K562 (cell line): Measurements from ENCODE around the gene SH3BP5L. TPM values are rescaled to one million over a fixed set of nuclear protein-coding genes. Genes with fewer than 3 reads are reported as not detected.

Source experiments
- ARID2 ChIP-seq: fragments of 450-650 bp; IDR thresholded peaks from 2 replicates; pipeline ENCODE4 v1.6.1; 2017; ENCODE audit warnings: antibody characterized with exemption, mild to moderate bottlenecking
- ARID4B ChIP-seq: sonication (generic); formaldehyde crosslinking; IDR thresholded peaks from 2 replicates; pipeline ENCODE4 v1.8.0; 2022; ENCODE audit warnings: mild to moderate bottlenecking, missing genetic modification reagents
- ATF1 ChIP-seq, 2 experiments: fragments of 450-650 bp in 1 of 2; IDR thresholded peaks; 2 replicates each; pipeline ENCODE4 v1.6.1; 2016; ENCODE audit warnings: missing compliant biosample characterization in 1 of 2, missing genetic modification characterization in 1 of 2
- FOXO4 ChIP-seq: fragments of 450-650 bp; formaldehyde crosslinking; IDR thresholded peaks from 2 replicates; pipeline ENCODE4 v1.4.0; 2020; ENCODE audit warnings: mild to moderate bottlenecking, moderate library complexity
- HNRNPL ChIP-seq: fragments of 200-400 bp; formaldehyde crosslinking; IDR thresholded peaks from 2 replicates; pipeline ENCODE4 v1.6.1; 2017; ENCODE audit warnings: low read depth, mild to moderate bottlenecking, low read length
- L3MBTL2 ChIP-seq: fragments of 450-650 bp; IDR thresholded peaks from 2 replicates; pipeline ENCODE4 v1.6.1; 2016; ENCODE audit warnings: mild to moderate bottlenecking, moderate library complexity
- POLR2H ChIP-seq: IDR thresholded peaks from 2 replicates; pipeline ENCODE4 v1.6.1; 2016; ENCODE audit warnings: missing genetic modification characterization, low read depth, mild to moderate bottlenecking, control low read depth, missing compliant biosample characterization, moderate library complexity
- POU5F1 ChIP-seq: fragments of 150-350 bp; IDR thresholded peaks from 2 replicates; pipeline ENCODE4 v1.6.1; 2014; ENCODE audit warnings: borderline replicate concordance, low read length, low read depth, mild to moderate bottlenecking; ENCODE audit not compliant: partially characterized antibody
- TOE1 ChIP-seq, 2 experiments: fragments of 450-650 bp in 1 of 2; sonication (generic) in 1 of 2; formaldehyde crosslinking in 1 of 2; IDR thresholded peaks; 2 replicates each; pipeline versions ENCODE4 v1.7.1 to v1.8.0; 2016 to 2022; ENCODE audit warnings: borderline replicate concordance in 2 of 2, mild to moderate bottlenecking in 2 of 2, antibody characterized with exemption in 1 of 2, inconsistent platforms in 1 of 2, low read depth in 1 of 2, missing genetic modification reagents in 1 of 2, moderate library complexity in 1 of 2
- polyA plus RNA-seq, 8 experiments: library from polyadenylated mRNA; depleted of rRNA in 4 of 8; stranded (reverse) in 5 of 8; unstranded in 3 of 8; fragments of >200 nt; fragmentation: Nextera tagmentation in 2 of 8; fragmentation: Illumina TruSeq in 1 of 8; extraction: Ambion mirVana in 2 of 8; extraction: Trizol in 1 of 8; gene quantifications; 2 replicates each; pipeline versions ENCODE4 v1.2.1 to v1.2.3, GENCODE V29; 2011 to 2014; ENCODE audit warnings: inconsistent platforms in 1 of 8, missing spikeins in 1 of 8
- total RNA-seq, 7 experiments: library from RNA; depleted of rRNA in 6 of 7; stranded (reverse); fragments of >200 nt in 6 of 7; fragmentation: Illumina TruSeq in 2 of 7; extraction: Trizol in 2 of 7; gene quantifications; 2 replicates each; pipeline versions ENCODE4 v1.2.1 to v1.2.3, GENCODE V29; 2011 to 2021; ENCODE audit warnings: low replicate concordance in 1 of 7
- TF ChIP-seq, protein P1 (sequence below): fragments of 250-450 bp; sonication (Bioruptor Pico); IDR thresholded peaks from 2 replicates; pipeline ENCODE4 v1.8.0; 2022; ENCODE audit warnings: moderate library complexity, mild to moderate bottlenecking, inconsistent platforms
- TF ChIP-seq, protein P2 (sequence below), 2 experiments: fragments of 450-650 bp in 1 of 2; IDR thresholded peaks; 2 replicates each; pipeline ENCODE4 v1.6.1; 2011 to 2017; ENCODE audit warnings: low read depth in 2 of 2, antibody characterized with exemption in 1 of 2, borderline replicate concordance in 1 of 2, low read length in 1 of 2, mild to moderate bottlenecking in 1 of 2, mixed read lengths in 1 of 2; ENCODE audit not compliant: control insufficient read depth in 1 of 2

SH3BP5L gene
- total and polyA plus RNA-seq, 9 of the 15 experiments (the other 6 are each of a cell fraction or from before 2014, with no cell fraction given): 1.9 to 26.5 (median 15.8) TPM

- TF ChIP-seq ARID4B (peak; percentile 23; the same call in 1 of the 2 replicates), HNRNPL (peak; percentile 64; the same call in 1 of the 2 replicates), POU5F1 (no peak), FOXO4 (no peak), L3MBTL2 (no peak), TOE1 (IDR thresholded peaks at IDR 0.05; ENCODE audit: borderline replicate concordance) (no peak), TOE1 (CRISPR knock-in tag; IDR thresholded peaks at IDR 0.05; ENCODE audit: borderline replicate concordance, low read depth) (no peak), ARID2 (no peak), POLR2H (no peak), ATF1 (CRISPR knock-in tag; IDR thresholded peaks at IDR 0.05) (no peak), ATF1 (tag; IDR thresholded peaks at IDR 0.05) (no peak)
- TF ChIP-seq, protein P1, sequence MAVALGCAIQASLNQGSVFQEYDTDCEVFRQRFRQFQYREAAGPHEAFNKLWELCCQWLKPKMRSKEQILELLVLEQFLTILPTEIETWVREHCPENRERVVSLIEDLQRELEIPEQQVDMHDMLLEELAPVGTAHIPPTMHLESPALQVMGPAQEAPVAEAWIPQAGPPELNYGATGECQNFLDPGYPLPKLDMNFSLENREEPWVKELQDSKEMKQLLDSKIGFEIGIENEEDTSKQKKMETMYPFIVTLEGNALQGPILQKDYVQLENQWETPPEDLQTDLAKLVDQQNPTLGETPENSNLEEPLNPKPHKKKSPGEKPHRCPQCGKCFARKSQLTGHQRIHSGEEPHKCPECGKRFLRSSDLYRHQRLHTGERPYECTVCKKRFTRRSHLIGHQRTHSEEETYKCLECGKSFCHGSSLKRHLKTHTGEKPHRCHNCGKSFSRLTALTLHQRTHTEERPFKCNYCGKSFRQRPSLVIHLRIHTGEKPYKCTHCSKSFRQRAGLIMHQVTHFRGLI (CRISPR knock-in tag): no peak
- TF ChIP-seq, protein P2, sequence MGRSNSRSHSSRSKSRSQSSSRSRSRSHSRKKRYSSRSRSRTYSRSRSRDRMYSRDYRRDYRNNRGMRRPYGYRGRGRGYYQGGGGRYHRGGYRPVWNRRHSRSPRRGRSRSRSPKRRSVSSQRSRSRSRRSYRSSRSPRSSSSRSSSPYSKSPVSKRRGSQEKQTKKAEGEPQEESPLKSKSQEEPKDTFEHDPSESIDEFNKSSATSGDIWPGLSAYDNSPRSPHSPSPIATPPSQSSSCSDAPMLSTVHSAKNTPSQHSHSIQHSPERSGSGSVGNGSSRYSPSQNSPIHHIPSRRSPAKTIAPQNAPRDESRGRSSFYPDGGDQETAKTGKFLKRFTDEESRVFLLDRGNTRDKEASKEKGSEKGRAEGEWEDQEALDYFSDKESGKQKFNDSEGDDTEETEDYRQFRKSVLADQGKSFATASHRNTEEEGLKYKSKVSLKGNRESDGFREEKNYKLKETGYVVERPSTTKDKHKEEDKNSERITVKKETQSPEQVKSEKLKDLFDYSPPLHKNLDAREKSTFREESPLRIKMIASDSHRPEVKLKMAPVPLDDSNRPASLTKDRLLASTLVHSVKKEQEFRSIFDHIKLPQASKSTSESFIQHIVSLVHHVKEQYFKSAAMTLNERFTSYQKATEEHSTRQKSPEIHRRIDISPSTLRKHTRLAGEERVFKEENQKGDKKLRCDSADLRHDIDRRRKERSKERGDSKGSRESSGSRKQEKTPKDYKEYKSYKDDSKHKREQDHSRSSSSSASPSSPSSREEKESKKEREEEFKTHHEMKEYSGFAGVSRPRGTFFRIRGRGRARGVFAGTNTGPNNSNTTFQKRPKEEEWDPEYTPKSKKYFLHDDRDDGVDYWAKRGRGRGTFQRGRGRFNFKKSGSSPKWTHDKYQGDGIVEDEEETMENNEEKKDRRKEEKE (IDR thresholded peaks at IDR 0.05; ENCODE audit: borderline replicate concordance in 1 of 2, control insufficient read depth in 1 of 2, low read depth in 2 of 2, low read length in 1 of 2): no peak
Observed at GRCh38 chr1:248847956-248848561, 22.3 kb upstream of the SH3BP5L start (continued).
